ENCODE data around the gene NR5A2. TPM values are rescaled to one million over a fixed set of nuclear protein-coding genes. Genes with fewer than 3 reads are reported as not detected.

The NR5A2 gene
- polyA plus RNA-seq (0.01 to 0.05 TPM in 2 of 3 replicates, not detected in the other), polyA minus RNA-seq (not detected in 3 replicates)
- not detected for polyA plus RNA-seq (2011; ENCODE audit: low read depth)
- polyA plus RNA-seq (2011; cell fraction: cytosol; rRNA removed), result not detected in 2 replicates
- not detected in 2 replicates for polyA plus RNA-seq (2011; cell fraction: nucleus; rRNA removed)
- not detected in 2 replicates for polyA plus RNA-seq (2012; ENCODE audit: low replicate concordance)
- not detected for polyA minus RNA-seq (2011; cell fraction: cytosol; rRNA and poly(A)+ RNA removed)
- polyA minus RNA-seq (2011; cell fraction: nucleus; rRNA and poly(A)+ RNA removed), result not detected in 2 replicates

DNA sequence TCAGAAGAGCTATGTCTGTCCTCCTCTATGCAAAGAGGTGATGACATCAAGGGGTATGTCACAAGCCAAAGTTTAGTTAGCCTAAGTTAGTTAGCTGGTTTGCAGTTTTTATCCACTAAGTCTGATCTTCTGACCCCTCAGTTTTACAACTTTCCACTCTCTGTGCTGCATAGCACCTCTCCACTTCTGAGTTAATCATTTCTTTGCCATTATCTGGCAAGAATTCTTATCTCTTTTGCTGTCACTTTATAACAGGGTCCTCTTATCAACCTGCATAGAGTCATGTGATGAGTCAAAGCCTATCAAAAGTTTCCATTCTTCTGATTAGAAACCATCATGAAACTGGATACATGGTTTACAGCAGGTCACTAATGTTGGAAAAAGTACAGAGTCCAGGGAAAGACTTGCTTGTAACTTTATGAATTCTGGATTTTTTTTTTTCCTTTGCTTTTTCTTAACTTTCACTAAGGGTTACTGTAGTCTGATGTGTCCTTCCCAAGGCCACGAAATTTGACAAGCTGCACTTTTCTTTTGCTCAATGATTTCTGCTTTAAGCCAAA, at the start of gene NR5A2:
Gene NR5A2 (plus strand): TSS at position 447 of the 560 bp plus-strand sequence. CDS start 138 bp downstream, outside the sequence.
- FAIRE-seq, result no peak
- DNase-seq (ENCODE audit: low read depth, low spot score), result no peak
- peaks cover 6% of the 10 kb centered on the region for H3K4me1 ChIP-seq (ENCODE audit: control insufficient read depth, extremely low read depth, insufficient read depth, low read length)
- no peak for TF ChIP-seq EZH2 (IDR thresholded peaks at IDR 0.05; ENCODE audit: low read length)
- TF ChIP-seq, protein P1, sequence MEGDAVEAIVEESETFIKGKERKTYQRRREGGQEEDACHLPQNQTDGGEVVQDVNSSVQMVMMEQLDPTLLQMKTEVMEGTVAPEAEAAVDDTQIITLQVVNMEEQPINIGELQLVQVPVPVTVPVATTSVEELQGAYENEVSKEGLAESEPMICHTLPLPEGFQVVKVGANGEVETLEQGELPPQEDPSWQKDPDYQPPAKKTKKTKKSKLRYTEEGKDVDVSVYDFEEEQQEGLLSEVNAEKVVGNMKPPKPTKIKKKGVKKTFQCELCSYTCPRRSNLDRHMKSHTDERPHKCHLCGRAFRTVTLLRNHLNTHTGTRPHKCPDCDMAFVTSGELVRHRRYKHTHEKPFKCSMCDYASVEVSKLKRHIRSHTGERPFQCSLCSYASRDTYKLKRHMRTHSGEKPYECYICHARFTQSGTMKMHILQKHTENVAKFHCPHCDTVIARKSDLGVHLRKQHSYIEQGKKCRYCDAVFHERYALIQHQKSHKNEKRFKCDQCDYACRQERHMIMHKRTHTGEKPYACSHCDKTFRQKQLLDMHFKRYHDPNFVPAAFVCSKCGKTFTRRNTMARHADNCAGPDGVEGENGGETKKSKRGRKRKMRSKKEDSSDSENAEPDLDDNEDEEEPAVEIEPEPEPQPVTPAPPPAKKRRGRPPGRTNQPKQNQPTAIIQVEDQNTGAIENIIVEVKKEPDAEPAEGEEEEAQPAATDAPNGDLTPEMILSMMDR (optimal IDR thresholded peaks at IDR 0.05 in 1 of 3, IDR thresholded peaks at IDR 0.05 in 1 of 3, conservative IDR thresholded peaks at IDR 0.05 in 1 of 3; ENCODE audit: extremely low read depth in 1 of 3, insufficient read depth in 2 of 3, low read length in 3 of 3), result no peak
- no peaks in the 10 kb centered on the region for H3K9me3 ChIP-seq (ENCODE audit: control insufficient read depth, low read depth, low read length)
- H3K36me3 ChIP-seq (ENCODE audit: control insufficient read depth in 2 of 2, extremely low read depth in 1 of 2, insufficient read depth in 2 of 2, low read length in 2 of 2), result no peaks in the 10 kb centered on the region
- no peak within 1 kb of the TSS for H3K27ac ChIP-seq (ENCODE audit: control insufficient read depth, insufficient read depth, low read length)
- no peak within 1 kb of the TSS for H3K9ac ChIP-seq (ENCODE audit: control insufficient read depth, extremely low read depth, insufficient read depth, low read length)
- no peaks in the 10 kb centered on the region for H3K79me2 ChIP-seq (ENCODE audit: control insufficient read depth, insufficient read depth, low read length)
- dilution Hi-C loops (cut with MboI; ENCODE audit: extremely low pct_ligation_motif_present, low sequenced_read_pairs), result no loop called here
- H4K20me1 ChIP-seq (ENCODE audit: control insufficient read depth, extremely low read depth, insufficient read depth, low read length), result no peaks in the 10 kb centered on the region
- H2AFZ ChIP-seq (ENCODE audit: control insufficient read depth, low read length), result no peak within 1 kb of the TSS
- H3K9me1 ChIP-seq (ENCODE audit: control insufficient read depth, extremely low read depth, insufficient read depth, low read length), result no peaks in the 10 kb centered on the region
- H3K4me3 ChIP-seq (ENCODE audit: control insufficient read depth in 2 of 3, extremely low read depth in 1 of 3, insufficient read depth in 2 of 3, low read depth in 1 of 3, low read length in 3 of 3), result no peak within 1 kb of the TSS
- peaks cover 29% of the 10 kb centered on the region for H3K27me3 ChIP-seq (ENCODE audit: control insufficient read depth, extremely low read depth, insufficient read depth, low read length)
- peak within 1 kb of the TSS; percentile 77 for H3K4me2 ChIP-seq (ENCODE audit: control insufficient read depth, extremely low read depth, insufficient read depth, low read depth, low read length)

DNA sequence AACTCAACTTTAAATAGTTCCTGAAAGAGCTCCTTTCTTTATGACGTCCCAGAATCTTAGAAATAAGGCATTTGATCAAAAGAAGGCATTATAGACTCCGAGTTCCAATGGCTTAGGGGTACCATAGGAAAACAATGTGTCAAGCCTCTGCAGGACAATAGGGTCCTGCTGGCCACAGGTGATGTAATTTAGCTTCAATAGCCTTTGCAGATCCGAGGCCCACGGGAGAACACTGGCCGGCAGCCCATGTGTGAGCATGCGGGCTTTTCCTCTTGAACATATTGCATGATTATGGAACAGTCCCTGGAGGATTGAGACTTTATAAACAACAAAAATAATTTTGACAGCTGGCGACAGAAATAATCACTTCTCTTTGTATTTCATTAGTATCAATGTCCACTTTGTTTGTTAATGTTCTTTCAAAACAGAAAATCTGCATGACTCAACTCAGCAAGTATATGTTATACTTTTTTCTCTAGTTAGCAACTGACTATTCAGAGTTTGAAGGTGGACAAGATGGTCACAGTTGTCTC, 49.0 kb upstream of the NR5A2 start:
- H3K27me3 ChIP-seq (ENCODE audit: control insufficient read depth, extremely low read depth, insufficient read depth, low read length), result no peaks in the 10 kb centered on the region
- H3K9me3 ChIP-seq (ENCODE audit: control insufficient read depth, low read depth, low read length), result no peaks in the 10 kb centered on the region
- FAIRE-seq (no peak), DNase-seq (ENCODE audit: low read depth, low spot score) (no peak)
- H4K20me1 ChIP-seq (ENCODE audit: control insufficient read depth, extremely low read depth, insufficient read depth, low read length), result no peaks in the 10 kb centered on the region
- no peak overlapping the region for H3K4me3 ChIP-seq (ENCODE audit: control insufficient read depth in 2 of 3, extremely low read depth in 1 of 3, insufficient read depth in 2 of 3, low read depth in 1 of 3, low read length in 3 of 3)
- dilution Hi-C loops (cut with MboI; ENCODE audit: extremely low pct_ligation_motif_present, low sequenced_read_pairs), result no loop called here
- H3K27ac ChIP-seq (ENCODE audit: control insufficient read depth, insufficient read depth, low read length), result no peak overlapping the region
- no peaks in the 10 kb centered on the region for H3K79me2 ChIP-seq (ENCODE audit: control insufficient read depth, insufficient read depth, low read length)
- no peak overlapping the region for H2AFZ ChIP-seq (ENCODE audit: control insufficient read depth, low read length)
- no peak overlapping the region for H3K9ac ChIP-seq (ENCODE audit: control insufficient read depth, extremely low read depth, insufficient read depth, low read length)
- H3K4me1 ChIP-seq (ENCODE audit: control insufficient read depth, extremely low read depth, insufficient read depth, low read length), result no peaks in the 10 kb centered on the region
- TF ChIP-seq, protein P1 (optimal IDR thresholded peaks at IDR 0.05 in 1 of 3, IDR thresholded peaks at IDR 0.05 in 1 of 3, conservative IDR thresholded peaks at IDR 0.05 in 1 of 3; ENCODE audit: extremely low read depth in 1 of 3, insufficient read depth in 2 of 3, low read length in 3 of 3), result no peak
- TF ChIP-seq EZH2 (IDR thresholded peaks at IDR 0.05; ENCODE audit: low read length), result no peak
- no peaks in the 10 kb centered on the region for H3K36me3 ChIP-seq (ENCODE audit: control insufficient read depth in 2 of 2, extremely low read depth in 1 of 2, insufficient read depth in 2 of 2, low read length in 2 of 2)
- no peaks in the 10 kb centered on the region for H3K9me1 ChIP-seq (ENCODE audit: control insufficient read depth, extremely low read depth, insufficient read depth, low read length)
- H3K4me2 ChIP-seq (ENCODE audit: control insufficient read depth, extremely low read depth, insufficient read depth, low read depth, low read length), result no peak overlapping the region

Data from keratinocyte (primary cell).